Neural cell (in vitro differentiated cells): ENCODE data around the gene TXLNG.

ENCODE experiments used
- CTCF ChIP-seq: fragments of 450-650 bp; IDR thresholded peaks from 2 replicates; pipeline ENCODE4 v1.5.1; 2014; ENCODE audit warnings: antibody characterized with exemption, mild to moderate bottlenecking, moderate library complexity; ENCODE audit not compliant: poor library complexity, severe bottlenecking
- MXI1 ChIP-seq: fragments of 450-650 bp; conservative IDR thresholded peaks from 2 replicates; pipeline ENCODE4 v1.6.1; 2014; ENCODE audit warnings: antibody characterized with exemption, mild to moderate bottlenecking; ENCODE audit not compliant: poor library complexity, severe bottlenecking
- POLR2AphosphoS5 ChIP-seq: IDR thresholded peaks from 2 replicates; pipeline ENCODE4 v1.6.1; 2012
- RAD21 ChIP-seq: fragments of 450-650 bp; conservative IDR thresholded peaks from 2 replicates; pipeline ENCODE4 v1.6.1; 2014; ENCODE audit warnings: antibody characterized with exemption, mild to moderate bottlenecking, moderate library complexity
- TF ChIP-seq, protein P1 (sequence below): IDR thresholded peaks from 2 replicates; pipeline ENCODE4 v1.6.1; 2012; ENCODE audit warnings: borderline replicate concordance

- TF ChIP-seq RAD21: no peak
- no peak for TF ChIP-seq CTCF
- TF ChIP-seq MXI1: no peak
- TF ChIP-seq, protein P1, sequence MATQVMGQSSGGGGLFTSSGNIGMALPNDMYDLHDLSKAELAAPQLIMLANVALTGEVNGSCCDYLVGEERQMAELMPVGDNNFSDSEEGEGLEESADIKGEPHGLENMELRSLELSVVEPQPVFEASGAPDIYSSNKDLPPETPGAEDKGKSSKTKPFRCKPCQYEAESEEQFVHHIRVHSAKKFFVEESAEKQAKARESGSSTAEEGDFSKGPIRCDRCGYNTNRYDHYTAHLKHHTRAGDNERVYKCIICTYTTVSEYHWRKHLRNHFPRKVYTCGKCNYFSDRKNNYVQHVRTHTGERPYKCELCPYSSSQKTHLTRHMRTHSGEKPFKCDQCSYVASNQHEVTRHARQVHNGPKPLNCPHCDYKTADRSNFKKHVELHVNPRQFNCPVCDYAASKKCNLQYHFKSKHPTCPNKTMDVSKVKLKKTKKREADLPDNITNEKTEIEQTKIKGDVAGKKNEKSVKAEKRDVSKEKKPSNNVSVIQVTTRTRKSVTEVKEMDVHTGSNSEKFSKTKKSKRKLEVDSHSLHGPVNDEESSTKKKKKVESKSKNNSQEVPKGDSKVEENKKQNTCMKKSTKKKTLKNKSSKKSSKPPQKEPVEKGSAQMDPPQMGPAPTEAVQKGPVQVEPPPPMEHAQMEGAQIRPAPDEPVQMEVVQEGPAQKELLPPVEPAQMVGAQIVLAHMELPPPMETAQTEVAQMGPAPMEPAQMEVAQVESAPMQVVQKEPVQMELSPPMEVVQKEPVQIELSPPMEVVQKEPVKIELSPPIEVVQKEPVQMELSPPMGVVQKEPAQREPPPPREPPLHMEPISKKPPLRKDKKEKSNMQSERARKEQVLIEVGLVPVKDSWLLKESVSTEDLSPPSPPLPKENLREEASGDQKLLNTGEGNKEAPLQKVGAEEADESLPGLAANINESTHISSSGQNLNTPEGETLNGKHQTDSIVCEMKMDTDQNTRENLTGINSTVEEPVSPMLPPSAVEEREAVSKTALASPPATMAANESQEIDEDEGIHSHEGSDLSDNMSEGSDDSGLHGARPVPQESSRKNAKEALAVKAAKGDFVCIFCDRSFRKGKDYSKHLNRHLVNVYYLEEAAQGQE: no peak
- no peak for TF ChIP-seq POLR2AphosphoS5
These were observed 70.5 kb downstream of the TXLNG start for GRCh38 chrX:16856744-16857143.
